Measurements from ENCODE around the gene LHPP. TPM values are rescaled to one million over a fixed set of nuclear protein-coding genes. Genes with fewer than 3 reads are reported as not detected.

LHPP gene
- total RNA-seq, 1 donor from 2014 or later, result 7.6 TPM

- DNase-seq (ENCODE audit: extremely low read depth, low read depth, low spot score), result no peak
These were observed 176.1 kb downstream of the LHPP start for GRCh38 chr10:124637746-124638145.

DNA sequence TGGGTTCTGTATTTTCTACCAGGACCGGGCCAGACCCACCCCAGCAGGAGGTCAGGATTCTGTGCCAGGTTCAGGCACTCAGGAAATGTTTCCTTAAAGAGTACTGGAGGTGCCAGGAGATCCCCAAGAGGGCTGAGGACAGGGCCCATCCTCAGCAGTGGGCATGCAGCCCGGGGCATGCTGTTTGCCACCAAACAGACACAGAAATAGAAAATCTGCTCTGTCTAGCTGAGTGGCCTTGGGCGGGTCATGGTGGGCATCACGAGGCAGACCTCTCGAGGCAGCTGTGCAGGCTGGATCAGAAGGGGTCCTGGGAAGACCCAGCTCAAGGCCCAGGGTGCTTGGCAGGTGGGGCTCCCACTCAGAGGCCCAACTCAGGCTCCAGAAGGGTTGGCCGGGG is 177.6 kb downstream of the LHPP start:
- no peak for DNase-seq (ENCODE audit: extremely low read depth, low read depth, low spot score)

DNA sequence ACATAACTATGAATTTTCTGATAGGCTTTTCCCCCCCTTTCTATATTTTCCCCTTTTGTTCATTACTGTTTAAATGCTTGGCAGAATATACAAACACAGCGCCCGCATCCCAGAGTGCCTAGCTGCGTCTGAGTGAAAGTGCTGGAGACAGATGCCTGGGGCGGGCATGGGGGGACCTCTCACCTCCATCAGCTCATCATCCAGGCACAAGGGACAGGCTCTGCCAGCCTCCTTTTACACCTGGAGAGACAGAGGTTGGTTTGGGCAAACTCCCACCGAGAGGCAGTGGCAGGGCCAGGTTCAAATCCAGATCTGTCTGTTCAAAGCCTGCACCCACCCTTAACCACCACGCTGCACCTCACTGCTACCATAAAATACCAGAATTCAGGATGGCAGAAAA is 178.0 kb downstream of the LHPP start:
- no peak for DNase-seq (ENCODE audit: extremely low read depth, low read depth, low spot score)

DNA sequence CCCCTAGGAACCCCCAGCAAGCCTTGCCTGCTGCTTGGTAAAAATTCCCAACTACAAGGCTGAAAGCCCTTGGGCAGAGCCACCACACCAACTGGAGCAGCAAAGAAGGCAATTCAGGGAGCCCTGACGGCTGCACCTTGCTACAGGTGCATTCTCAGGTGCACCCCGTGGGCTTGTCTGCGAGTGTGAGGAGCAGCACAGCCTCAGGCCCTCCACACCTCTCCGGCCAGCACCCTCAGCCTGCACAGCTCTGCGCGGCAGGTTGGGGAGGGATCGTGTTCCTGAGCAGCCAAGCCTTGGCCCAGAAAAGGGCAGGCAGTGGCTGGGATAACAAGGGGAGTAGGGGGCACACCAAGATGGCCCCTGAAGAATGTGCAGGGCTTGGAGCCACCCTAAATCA is 178.4 kb downstream of the LHPP start:
- no peak for DNase-seq (ENCODE audit: extremely low read depth, low read depth, low spot score)

DNA sequence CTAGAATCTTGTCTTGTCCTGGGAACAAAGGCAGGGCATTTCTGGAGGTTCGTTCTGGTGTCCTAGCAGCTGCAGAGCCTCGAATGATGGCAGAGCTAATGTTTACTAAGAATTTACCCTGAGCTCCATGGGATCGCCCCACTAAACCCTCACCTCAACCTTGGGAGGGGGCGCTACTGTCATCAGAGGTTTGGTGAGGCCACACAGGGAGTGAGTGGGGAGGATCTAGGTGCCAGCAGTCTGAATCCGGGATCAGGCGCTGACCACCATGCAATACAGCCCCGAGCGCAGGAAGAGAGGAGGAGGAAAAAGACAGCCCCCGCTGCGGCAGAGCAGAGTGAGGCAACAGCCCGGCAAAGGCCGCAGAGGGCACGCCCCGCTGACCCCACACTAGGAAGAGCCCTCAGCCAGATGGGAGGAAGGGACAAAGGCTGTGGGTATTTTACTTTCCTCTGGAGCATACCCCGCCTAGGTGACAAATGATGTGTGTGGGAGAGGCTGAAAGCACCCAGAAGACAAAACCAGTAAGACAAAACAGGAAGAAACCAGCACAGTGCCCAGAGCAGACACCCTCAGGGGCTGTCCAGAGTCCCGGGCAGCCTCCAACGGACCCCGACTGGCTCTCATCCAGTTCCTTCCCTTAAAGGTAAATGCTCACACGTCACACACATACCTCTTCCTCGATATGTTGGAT is 179.1 kb downstream of the LHPP start:
- DNase-seq (ENCODE audit: extremely low read depth, low read depth, low spot score), result no peak

- DNase-seq (ENCODE audit: extremely low read depth, low read depth, low spot score), result no peak
These were observed 179.9 kb downstream of the LHPP start for GRCh38 chr10:124641282-124642087.

- no peak for DNase-seq (ENCODE audit: extremely low read depth, low read depth, low spot score)
These were observed 180.6 kb downstream of the LHPP start for GRCh38 chr10:124642088-124642710.

GRCh38 chr10:124643330-124644009 is 181.8 kb downstream of the LHPP start:
- no peak for DNase-seq (ENCODE audit: extremely low read depth, low read depth, low spot score)

DNA sequence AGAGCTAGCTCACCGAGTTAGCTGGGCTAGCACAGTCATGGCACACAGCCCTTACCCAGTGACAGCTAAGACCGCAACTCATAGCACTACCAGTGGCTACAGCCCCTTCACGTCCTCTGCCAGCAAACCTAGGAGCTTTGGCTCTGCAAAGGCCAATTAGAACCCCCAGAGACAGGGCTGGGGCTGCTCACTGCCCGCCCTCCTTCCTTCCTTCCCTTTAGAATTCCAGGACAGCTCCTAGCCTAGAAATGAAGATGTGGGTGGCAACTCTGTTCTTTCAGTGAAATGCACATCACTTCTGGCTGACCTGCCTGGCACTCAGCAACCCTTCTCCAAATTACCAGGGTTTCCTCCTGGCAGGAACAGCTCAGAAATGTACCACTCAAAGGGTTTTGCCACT is 182.6 kb downstream of the LHPP start:
- DNase-seq (ENCODE audit: extremely low read depth, low read depth, low spot score), result no peak

DNA sequence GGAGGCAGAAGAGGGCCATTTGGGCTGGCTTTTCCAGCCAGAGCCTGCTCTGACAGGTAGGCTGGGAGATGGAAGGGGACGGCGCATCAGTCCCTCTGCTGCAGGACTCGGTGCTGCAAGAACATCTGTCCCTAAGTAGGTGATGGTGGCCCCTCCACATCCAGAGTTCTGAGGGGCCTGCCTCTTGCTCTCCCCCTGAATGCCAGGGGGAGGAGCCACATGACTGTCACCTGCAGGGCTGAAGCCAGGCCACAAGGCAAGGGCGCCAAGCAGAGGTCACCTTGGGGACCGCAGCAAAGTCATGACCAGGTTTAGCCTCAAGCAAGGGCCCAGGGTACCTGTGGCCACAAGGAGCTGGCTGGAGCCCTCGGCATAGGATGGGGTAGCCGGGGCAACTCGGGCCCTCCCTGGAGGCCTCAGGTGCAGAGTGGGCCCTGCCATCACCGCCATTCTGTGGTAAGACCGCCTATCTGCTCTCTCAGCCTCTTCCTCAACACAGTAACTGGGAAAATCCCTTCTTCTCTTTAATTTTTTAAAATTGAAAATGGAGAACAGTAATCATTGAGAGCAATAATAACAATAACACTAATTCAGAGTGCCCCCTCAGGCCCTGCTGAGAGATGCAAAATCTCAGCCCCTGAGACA is 183.3 kb downstream of the LHPP start:
- DNase-seq (ENCODE audit: extremely low read depth, low read depth, low spot score), result no peak

GRCh38 chr10:124645467-124646095 is 184.0 kb downstream of the LHPP start:
- no peak for DNase-seq (ENCODE audit: extremely low read depth, low read depth, low spot score)

GRCh38 chr10:124646483-124647352 is 185.1 kb downstream of the LHPP start:
- DNase-seq (ENCODE audit: extremely low read depth, low read depth, low spot score), result peak; percentile 75

GRCh38 chr10:124647421-124648130 is 186.0 kb downstream of the LHPP start:
- no peak for DNase-seq (ENCODE audit: extremely low read depth, low read depth, low spot score)

- DNase-seq (ENCODE audit: extremely low read depth, low read depth, low spot score), result no peak
These were observed 186.5 kb downstream of the LHPP start for GRCh38 chr10:124648131-124648475.

- DNase-seq (ENCODE audit: extremely low read depth, low read depth, low spot score), result peak; percentile 22
These were observed 187.1 kb downstream of the LHPP start for GRCh38 chr10:124648738-124649137.

DNA sequence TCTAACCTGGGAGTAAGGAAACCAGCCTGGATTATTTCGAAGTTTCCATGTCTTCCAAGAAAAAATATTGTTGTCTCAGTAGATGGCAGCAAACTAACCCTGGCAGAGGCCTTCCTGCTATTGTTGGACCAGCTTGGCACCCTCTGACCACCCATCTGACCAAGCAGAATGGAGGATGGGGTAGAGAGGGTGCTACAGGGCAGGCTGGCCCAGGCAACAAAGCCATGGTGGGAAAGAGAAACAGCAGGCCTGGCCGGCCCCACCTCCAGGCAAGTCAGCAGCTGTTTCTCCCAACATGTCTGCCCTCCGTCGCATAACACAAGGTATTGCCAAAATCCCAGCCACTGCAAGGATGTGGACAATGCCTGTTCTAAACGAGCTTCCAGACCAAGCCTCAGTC is 187.6 kb downstream of the LHPP start:
- DNase-seq (ENCODE audit: extremely low read depth, low read depth, low spot score), result no peak

DNA sequence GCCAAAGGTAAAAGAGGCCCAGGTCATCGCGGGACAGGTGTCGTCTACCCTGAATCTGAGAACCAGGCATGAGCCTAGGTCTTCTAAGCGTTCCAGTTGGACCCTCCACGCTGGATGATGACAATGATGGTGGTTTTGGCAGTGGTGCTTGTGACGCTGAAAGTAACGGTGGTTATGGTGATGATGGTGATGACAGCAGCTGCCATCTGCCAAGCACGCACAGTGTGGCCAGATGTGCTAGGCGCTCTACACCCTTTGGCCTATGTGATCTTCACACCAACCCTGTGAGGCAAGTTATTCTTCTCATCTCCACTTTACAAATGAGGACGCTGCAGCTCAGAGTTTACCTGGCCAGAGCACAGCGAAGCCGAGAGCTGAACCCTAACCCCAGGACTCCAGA is 188.6 kb downstream of the LHPP start:
- no peak for DNase-seq (ENCODE audit: extremely low read depth, low read depth, low spot score)

DNA sequence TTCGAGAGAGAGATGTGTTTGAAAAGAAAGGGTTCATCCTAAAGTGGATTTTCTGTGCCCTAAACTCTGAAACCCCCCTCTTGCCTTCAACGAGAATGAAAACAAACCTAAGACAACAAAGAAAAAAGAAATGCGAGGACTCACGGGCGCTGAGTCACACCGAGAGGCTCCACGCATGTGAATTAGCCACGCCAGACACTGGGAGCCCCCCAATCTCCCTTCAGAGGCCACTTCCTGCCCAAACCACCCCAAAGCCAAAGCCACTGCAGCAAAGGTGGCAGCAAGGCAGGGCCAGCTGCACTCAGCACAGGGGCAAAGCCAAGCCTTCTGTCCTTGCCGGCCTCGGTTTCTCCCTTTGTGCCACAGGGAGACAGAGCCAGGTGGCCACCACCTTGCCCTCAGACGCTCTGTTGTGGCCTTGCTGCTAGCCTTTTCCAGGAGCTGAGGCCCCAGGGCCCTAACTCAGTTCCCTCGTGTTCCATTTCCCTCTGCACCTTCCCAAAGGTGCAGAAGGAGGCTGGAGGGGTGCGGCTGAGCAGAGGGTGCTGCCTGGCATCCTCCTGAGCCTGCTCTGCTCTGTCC is 189.3 kb downstream of the LHPP start:
- DNase-seq (ENCODE audit: extremely low read depth, low read depth, low spot score), result no peak
